Measurements from ENCODE around the gene PCBD1.
A peak's percentile ranks its signal among the peaks of the same experiment; 100 is the strongest.
"Not testable (repeated sequence)": the region's sequence is repeated elsewhere in the genome, so short reads cannot be mapped to it uniquely, and the experiment has no call there.

Gene PCBD1
- total RNA-seq, result 6.1 to 9.5 (median 8.2) reads per million in 4 experiments

DNA sequence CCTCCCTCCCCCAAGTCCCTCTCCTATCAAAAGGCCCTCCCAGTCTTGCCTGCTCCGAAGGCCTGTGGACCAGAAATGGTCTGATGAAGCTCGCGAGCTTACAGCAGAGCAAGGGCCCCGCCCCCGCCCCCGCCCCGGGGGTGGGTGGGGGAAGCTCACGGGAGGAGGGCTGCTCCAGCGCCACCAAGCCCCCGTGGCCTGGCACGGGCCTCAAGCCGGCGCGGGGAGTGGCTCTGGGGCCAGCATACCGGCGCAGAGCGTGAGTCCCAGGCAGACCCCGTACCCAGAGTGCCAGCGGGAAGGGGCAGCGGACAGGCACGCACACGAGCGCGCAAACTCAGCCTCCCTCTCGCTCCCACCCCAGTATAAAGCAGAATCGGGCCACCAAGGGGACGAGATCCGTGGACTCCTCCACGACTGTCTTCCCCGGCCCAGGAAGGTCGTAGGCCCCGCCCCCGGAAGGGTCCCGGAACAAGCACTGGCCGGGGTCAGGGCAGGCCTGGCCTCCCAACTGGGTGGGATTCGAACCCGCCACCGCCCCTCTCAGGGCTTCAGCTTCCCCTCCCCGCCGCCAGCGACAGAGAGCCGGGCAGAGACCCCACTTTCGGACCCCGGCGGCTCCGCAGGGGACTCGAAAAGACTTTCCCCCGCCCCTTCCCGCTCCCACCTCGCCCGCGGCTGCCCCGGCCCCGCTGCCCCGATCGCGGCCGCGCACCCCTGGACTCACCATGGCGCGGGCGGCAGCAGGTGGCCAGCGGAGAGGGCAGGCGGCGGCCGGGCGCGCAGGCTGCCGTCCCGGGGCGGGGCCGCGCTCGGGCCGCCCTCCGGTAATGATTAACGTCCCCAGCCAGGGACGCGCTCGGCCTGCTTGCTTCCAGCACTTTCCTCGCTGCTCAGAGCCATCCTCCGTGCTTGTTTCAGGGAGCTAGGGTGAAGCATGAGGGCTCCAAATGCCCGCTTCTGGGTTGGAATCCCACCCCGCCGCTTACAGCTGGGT, at the start of gene PCBD1:
TSS of gene PCBD1 (minus strand) at position 762 of the 997 bp plus-strand sequence. CDS start at position 730, 32 bp downstream.
- DNase-seq, result peak; percentile 57

- no peak for DNase-seq
Observed at GRCh38 chr10:70937661-70938060, 49.3 kb upstream of the PCBD1 start.

- DNase-seq, result no peak
Observed at GRCh38 chr10:70936111-70936510, 47.7 kb upstream of the PCBD1 start.

GRCh38 chr10:70935631-70936030, 47.3 kb upstream of the PCBD1 start:
- no peak for DNase-seq

- no peak for DNase-seq
Observed at GRCh38 chr10:70935125-70935625, 46.8 kb upstream of the PCBD1 start.

DNA sequence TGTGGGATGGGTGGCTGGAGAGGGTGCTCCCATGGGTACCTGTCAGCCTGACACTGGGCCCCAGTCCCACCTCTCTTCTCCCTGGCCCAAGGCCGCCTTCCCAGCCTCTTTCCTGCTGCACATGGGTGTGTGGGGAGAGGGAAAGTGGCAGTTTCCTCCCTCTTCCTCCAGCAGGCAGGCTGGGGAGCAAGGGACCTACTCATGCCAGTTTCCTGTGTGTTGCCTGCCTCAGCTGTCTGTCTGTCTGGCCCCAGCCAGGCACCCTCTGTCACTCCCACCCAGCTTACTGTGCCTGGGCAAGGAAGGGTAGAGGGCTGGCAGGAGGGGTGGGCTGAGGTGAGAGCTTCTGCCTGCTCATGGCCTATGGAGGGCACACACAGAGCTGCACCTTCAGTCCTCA, 46.3 kb upstream of the PCBD1 start:
- DNase-seq, result no peak

DNA sequence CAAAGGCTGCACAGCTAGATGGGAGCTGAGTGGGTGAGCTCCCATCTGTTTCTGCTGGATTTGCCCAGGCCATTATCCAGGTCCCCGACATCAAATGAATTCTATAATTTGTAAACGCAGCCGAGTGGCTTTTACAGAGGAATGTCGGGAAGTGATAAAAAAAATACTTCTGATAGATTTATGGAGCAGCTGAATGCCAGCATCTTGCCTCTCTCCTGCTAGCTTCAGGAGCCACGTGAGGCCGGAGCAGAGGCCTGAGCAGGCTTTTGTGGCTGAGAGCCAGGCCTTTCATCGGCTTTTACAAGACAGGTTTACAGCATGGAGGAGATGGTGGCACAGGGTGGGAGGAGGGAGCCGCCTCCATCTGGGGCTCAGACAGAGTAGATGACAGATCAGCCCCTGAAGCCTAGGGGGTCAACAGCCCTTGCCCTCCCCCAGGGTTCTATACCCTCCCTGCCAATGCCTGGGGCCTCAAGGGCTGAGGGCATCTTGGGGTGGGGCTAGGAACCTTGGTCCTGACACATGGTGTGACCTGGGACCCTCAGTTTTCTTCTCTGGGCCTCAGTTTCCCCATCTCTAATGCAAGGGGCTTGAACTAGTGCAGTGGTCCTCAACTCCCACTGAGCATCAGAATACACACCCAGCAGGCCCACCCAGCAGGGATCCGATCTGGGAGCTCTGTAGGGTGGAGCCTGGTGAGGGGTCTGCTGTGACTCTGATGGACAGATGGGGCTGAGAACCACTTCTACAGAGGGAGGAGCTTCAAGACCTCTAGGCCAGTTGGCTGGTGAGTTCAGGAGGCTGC, 44.2 kb upstream of the PCBD1 start:
- no peak for DNase-seq

GRCh38 chr10:70931168-70931815, 42.9 kb upstream of the PCBD1 start:
- DNase-seq, result no peak

DNA sequence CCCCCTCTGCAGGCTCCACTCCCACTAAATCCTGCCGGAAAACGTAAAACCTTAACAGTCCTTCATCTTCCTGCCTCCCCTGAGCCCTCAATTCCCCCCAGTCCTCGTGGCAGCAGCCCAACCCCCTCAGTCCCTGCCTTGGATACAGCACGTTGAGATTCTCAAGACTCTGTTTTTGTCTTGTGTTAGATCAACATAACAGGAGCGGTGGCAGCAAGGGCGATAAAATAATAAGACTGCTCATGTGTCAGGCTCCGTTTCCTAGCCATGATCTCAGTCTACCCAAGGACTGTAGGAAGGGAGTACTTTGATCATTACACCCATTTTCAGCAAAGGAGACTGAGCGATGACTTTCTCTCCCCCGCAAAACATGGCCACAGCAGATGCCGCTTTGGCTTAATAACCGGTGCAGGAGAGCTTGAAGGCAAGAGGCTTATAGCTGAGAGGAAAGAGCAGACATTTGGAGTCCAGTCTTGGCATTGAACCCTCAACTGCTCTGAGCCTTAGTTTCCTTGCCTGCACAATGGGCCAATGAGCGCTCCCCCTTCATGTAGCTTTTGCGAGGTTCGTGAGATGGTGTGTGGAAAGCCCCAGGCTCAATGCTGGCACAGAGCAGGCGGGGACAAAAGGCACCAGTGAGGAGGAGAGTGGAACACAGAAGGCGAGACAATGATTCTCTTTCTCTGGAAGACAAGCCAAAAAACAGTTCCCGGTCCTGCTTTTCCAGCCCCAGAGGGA, 42.1 kb upstream of the PCBD1 start:
- no peak for DNase-seq

- DNase-seq, result no peak
Observed at GRCh38 chr10:70928140-70928539, 39.8 kb upstream of the PCBD1 start.

DNA sequence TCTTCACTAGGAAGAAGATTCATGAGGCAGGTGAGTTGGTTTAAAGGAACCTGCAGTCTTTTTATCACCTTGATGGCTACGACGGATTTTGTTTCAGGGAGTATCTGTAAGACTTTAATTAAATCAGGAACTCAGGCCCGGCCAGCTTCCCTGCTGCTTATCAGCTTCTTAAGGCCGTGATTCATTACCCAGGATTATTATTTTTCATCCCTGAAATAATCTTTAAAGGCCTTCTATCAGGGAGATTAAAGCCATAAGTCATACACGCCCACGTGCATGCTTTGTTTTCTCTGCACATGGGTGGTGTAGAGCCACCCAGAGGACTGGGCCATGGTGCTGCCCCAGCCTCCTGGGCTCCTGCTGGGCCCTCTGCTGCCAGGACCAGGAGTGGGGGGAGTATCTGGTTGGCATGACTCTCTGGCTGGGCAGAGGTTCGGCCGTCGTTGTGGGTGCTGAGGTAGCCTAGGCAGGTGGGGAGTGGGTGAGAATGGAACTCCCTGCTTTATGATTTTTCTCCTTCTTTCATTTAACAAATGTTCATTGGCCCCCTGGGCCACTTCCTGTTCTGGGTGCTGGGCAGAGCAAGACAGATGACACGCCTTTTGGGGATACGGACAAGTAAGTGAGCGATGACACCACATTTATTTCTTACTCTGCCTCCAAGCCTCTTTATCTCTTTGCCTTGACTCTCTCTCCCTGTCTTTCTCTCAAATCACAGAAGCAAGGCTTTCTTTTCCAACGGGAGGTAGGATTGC, 39.0 kb upstream of the PCBD1 start:
- no peak for DNase-seq

DNA sequence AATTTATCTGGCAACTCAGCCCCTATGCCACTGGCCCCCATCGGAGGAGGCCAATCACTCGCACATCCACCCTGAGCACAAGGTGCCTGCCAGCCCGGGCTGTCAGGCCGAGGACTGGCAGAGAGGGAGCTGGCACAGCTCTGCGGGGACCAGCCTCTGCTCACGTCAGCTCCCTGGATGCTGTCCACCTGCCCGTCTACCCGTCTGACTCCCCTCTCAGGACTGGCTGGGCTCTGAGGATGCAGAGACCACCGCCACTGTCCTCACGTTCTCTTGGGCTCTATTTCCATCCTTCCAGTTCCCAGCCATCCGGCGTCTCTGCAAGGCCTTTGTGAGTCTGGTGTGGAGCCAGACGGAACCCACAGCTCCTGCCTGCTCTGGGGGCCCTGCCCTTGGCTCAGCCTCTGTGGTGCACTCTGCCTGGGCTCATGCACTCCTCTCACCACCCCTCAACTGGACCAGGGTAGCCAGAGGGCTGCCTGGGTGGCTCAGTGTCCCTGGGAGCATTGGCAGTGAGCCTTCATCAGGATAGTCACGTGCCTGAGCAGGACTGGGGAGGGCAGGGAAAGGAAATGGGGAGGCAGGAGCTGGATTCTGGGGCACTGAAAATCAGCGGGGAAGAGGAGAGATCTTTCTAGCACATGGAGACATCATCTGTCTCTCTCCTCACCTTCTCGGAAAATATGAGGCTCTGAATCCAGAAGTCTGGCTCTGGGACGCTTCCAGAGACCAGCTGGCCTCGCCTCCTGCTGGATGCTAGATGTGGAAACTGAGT, 38.0 kb upstream of the PCBD1 start:
- DNase-seq, result no peak

- DNase-seq, result peak; percentile 8
Observed at GRCh38 chr10:70925377-70926225, 37.2 kb upstream of the PCBD1 start.

DNA sequence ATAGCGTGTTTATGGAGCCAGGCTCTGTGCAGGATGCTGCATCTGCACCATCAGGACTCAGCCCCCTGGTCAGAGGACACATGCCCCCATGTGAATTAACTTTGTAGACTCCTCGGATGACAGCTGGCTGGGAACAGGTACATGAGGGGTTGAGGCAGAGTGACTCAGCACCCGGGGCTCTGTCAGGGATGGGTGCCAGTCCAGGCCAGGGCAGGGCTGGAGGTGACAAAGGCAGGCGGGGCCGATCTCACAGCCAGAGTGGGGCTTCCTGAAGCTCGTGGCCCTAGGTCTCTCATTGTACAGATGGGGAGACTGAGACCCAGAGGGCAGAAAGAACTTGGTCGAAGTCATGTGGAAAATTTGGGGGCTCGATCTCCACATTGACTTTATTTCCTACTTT, 35.3 kb upstream of the PCBD1 start:
- no peak for DNase-seq

DNA sequence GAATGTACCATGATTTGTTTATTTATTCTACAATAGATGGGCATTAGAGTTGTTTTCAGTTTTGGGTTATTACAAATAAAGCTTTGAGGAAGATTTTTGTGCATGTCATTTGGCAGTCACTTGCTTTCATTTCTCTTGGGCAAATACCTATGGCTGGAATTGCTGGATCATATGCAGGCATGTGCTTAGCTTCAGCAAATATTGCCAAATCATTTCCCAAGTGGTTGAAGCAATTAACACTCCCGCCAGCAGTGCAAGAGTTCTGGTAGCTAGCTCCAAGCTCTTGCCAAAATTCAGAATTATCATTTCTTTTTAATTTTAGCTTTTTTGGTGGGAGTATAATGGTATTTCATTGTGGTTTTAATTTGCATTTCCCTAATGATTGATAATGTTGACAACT, 32.9 kb upstream of the PCBD1 start:
- DNase-seq, result no peak

- no peak for DNase-seq
Observed at GRCh38 chr10:70920519-70920918, 32.2 kb upstream of the PCBD1 start.

DNA sequence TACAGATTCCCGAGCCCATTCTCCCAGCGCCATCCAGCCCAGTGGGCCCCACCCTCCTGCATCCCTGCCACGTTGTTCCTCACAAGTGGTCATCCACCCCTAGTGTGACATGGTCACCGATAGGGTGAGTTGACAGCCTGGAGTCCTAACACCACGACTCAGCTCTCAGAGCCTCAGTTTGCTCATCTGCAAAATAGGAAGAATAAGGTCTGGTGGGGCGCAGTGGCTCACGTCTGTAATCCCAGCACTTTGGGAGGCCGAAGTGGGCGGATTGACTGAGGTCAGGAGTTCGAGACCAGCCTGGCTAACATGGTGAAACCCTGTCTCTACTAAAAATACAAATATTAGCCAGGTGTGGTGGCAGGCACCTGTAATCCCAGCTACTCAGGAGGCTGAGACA, 31.5 kb upstream of the PCBD1 start:
- not testable (repeated sequence) for DNase-seq

- DNase-seq, result no peak
Observed at GRCh38 chr10:70918851-70919530, 30.6 kb upstream of the PCBD1 start.

GRCh38 chr10:70917635-70918034, 29.3 kb upstream of the PCBD1 start:
- DNase-seq, result no peak

Data from effector CD8-positive, alpha-beta T cell (primary cell).